Panc1 (cell line): ENCODE measurements around the gene MTMR11.

ENCODE experiments used
- CTCF ChIP-seq: fragments of 450-650 bp; IDR thresholded peaks from 2 replicates; pipeline ENCODE4 v1.5.1; 2017; ENCODE audit warnings: mild to moderate bottlenecking
- POLR2AphosphoS5 ChIP-seq: IDR thresholded peaks from 2 replicates; pipeline ENCODE4 v1.6.1; 2012; ENCODE audit warnings: mild to moderate bottlenecking, low read depth, low read length, moderate library complexity

GRCh38 chr1:149977345-149977744 is 40.7 kb upstream of the MTMR11 start:
- TF ChIP-seq CTCF, result no peak
- TF ChIP-seq POLR2AphosphoS5, result no peak
